Mesothelial cell of epicardium (in vitro differentiated cells): ENCODE data around the gene PLA2G4E. TPM values are rescaled to one million over a fixed set of nuclear protein-coding genes. Genes with fewer than 3 reads are reported as not detected.

Source experiments
- DNase-seq, 2 experiments: peaks; one replicate each; pipeline ENCODE4 v3.0.0; 2021; ENCODE audit warnings: low spot score in 2 of 2; ENCODE audit not compliant: unreplicated experiment in 2 of 2
- H3K27ac Mint-ChIP-seq: 2 replicates; pipeline ENCODE4 v1.8.0; 2021; ENCODE audit warnings: mixed read lengths
- H3K27me3 Mint-ChIP-seq: 2 replicates; pipeline ENCODE4 v1.8.0; 2021; ENCODE audit warnings: low read depth, mixed read lengths
- H3K36me3 Mint-ChIP-seq: 2 replicates; pipeline ENCODE4 v1.8.0; 2021; ENCODE audit warnings: mixed read lengths
- H3K4me1 Mint-ChIP-seq: 2 replicates; pipeline ENCODE4 v1.8.0; 2021; ENCODE audit warnings: mixed read lengths
- H3K4me3 Mint-ChIP-seq: 2 replicates; pipeline ENCODE4 v1.8.0; 2021; ENCODE audit warnings: mild to moderate bottlenecking, moderate library complexity, mixed read lengths
- H3K9me3 Mint-ChIP-seq: 2 replicates; pipeline ENCODE4 v1.8.0; 2021; ENCODE audit warnings: mixed read lengths
- total RNA-seq: library from RNA; stranded (reverse); gene quantifications from 3 replicates; pipeline ENCODE4 v1.2.1, GENCODE V29; 2021
- TF ChIP-seq, protein P1 (sequence below): fragments of 200-600 bp; sonication (generic); IDR thresholded peaks from one replicate; pipeline ENCODE4 v1.5.0; 2021; ENCODE audit warnings: antibody characterized with exemption; ENCODE audit not compliant: unreplicated experiment

PLA2G4E gene
- total RNA-seq, 1 donor from 2014 or later: not detected

DNA sequence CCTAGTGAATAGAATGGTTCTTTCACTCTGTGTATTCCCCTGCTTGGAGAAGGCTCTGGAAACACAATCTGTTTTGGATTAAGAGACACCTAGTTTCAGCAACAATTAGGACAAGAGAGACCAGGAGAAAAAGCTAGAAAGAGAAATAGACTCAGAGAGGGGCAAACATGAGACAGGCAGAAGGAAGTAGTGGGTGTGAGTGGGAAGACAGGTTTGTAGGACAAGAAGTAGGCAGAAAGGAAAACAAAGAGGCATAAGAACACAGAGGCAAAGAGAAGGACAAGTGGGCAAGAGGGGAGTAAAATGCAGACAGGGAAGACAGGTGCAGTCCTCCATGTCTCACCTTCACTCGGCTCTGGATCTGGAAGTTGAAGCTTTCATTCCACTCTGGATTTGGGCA, 13.5 kb downstream of the PLA2G4E start:
- H3K27me3 Mint-ChIP-seq: peaks cover 31% of the 10 kb centered on the region
- DNase-seq: no peak

DNA sequence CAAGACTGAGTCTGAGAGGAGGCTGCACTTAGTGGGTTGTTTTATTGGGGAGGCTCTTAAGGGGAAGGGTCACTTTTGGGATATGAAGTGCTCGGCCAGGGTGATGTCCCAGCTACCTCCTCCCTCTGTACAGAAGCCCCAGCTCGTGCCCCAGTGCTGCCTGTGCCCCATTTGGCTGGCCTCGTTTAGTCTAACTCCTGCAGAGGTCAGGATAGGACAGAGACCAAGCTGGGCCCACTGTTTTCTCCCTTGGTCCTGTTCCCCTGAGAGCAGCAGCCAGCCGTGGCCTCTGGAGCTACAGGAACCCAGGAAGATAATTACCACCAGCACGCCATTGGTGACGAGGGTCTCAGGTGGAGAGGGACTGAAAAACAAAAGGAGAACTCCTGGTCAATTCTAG, 18.5 kb downstream of the PLA2G4E start:
- TF ChIP-seq, protein P1, sequence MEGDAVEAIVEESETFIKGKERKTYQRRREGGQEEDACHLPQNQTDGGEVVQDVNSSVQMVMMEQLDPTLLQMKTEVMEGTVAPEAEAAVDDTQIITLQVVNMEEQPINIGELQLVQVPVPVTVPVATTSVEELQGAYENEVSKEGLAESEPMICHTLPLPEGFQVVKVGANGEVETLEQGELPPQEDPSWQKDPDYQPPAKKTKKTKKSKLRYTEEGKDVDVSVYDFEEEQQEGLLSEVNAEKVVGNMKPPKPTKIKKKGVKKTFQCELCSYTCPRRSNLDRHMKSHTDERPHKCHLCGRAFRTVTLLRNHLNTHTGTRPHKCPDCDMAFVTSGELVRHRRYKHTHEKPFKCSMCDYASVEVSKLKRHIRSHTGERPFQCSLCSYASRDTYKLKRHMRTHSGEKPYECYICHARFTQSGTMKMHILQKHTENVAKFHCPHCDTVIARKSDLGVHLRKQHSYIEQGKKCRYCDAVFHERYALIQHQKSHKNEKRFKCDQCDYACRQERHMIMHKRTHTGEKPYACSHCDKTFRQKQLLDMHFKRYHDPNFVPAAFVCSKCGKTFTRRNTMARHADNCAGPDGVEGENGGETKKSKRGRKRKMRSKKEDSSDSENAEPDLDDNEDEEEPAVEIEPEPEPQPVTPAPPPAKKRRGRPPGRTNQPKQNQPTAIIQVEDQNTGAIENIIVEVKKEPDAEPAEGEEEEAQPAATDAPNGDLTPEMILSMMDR: no peak
- Mint-ChIP-seq H3K27me3 (peaks cover 38% of the 10 kb centered on the region), H3K27ac (no peak overlapping the region), H3K9me3 (peaks cover 5% of the 10 kb centered on the region), H3K36me3 (no peaks in the 10 kb centered on the region), H3K4me1 (no peaks in the 10 kb centered on the region), H3K4me3 (no peak overlapping the region)
- no peak for DNase-seq

More for the DNA sequence above, 13.5 kb downstream of the PLA2G4E start:
- Mint-ChIP-seq H3K27ac (no peak overlapping the region), H3K4me1 (peaks cover 18% of the 10 kb centered on the region), H3K4me3 (no peak overlapping the region), H3K36me3 (no peaks in the 10 kb centered on the region), H3K9me3 (peaks cover 6% of the 10 kb centered on the region)
- TF ChIP-seq, protein P1: no peak

DNA sequence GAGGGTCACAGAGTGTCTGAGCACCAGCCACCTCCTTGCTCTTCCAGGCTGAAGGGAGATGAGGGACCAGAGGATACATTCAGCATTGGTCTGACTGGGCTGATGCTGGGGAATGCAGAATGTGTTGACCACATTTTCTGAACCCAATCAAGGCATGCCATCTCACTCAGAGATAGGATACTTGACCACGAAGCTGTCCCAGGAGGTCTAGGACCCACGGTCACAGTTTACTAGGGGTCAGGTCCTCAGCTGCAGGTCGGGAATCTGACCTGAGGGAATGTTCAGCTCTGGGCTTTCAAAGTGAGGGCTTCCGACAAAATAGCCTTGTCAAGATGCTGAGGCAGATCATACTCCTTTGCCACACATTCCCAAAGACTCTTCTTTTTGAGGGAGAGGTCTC, 19.6 kb downstream of the PLA2G4E start:
- TF ChIP-seq, protein P1: no peak
- Mint-ChIP-seq H3K27me3 (peaks cover 34% of the 10 kb centered on the region), H3K4me1 (no peaks in the 10 kb centered on the region), H3K4me3 (no peak overlapping the region), H3K9me3 (no peaks in the 10 kb centered on the region), H3K27ac (no peak overlapping the region), H3K36me3 (no peaks in the 10 kb centered on the region)
- DNase-seq: no peak

DNA sequence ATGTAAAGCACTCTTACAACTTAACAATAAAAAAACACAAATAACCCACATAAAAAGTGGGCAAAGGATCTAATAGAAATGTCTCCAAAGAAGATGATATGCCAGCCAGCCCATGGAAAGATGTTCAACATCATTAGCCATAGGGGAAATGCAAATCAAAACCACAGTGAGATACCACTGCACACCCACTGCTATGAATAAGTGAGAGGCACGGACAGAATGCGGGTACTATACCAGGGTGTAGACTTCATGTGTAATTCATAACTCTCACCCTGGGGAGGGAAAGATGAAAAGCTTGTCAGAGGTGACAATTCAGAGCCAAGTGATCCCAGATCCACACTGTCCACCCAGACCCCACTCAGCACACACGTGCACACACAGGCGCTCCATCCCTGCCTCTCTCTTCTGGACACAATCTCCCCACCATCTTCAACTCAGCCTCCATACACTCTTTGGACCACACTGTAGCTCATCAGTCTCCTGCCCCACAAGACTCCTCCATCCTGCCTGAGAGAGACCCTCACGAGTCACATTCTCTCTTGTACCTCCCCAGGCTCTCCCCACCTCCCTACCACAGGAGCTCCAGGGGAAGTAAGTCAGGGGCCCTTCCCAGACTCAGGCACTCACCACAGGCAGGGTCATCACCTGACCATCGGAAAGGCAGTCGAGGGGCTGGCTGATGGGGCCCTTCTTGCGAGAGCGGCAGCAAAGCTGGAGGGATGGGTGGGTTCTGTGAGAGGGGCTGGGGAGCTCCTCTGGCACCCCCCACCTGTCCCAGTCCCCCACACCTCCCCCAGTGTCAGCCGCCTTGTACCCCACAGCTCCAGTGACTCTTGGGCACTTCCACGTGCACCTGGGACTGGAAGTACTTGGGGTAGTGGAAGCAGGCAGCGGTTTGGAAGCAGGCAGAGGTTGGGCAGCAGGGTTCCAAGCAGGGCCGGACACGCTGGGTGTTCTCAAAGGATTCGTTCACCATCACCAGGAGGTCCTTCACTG, 21.3 kb downstream of the PLA2G4E start:
- no peaks in the 10 kb centered on the region for H3K4me1 Mint-ChIP-seq
- H3K4me3 Mint-ChIP-seq: no peak overlapping the region
- H3K36me3 Mint-ChIP-seq: no peaks in the 10 kb centered on the region
- H3K9me3 Mint-ChIP-seq: no peaks in the 10 kb centered on the region
- TF ChIP-seq, protein P1: no peak
- peaks cover 25% of the 10 kb centered on the region for H3K27me3 Mint-ChIP-seq
- no peak overlapping the region for H3K27ac Mint-ChIP-seq
- no peak for DNase-seq

DNA sequence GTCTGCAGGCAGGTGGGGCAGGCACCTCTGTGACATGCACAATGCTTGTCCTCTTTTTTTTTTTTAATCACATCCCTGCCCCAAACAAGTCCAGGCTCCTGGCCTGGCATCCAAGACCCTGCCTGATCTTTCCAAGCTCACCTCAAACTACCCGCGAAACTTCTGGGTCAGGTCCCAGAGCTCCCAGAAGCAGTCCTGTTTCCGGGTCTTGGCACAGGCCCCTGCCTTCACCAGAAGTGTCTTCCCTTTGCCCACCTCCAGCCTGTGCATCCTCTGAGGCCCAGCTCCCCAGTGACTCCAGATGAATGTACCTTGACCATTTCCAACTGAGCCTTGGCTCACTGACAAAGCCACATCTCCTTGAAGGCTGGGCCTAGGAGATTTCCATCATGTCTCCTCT, 23.0 kb downstream of the PLA2G4E start:
- TF ChIP-seq, protein P1: no peak
- Mint-ChIP-seq H3K4me3 (no peak overlapping the region), H3K36me3 (no peaks in the 10 kb centered on the region), H3K27ac (no peak overlapping the region), H3K9me3 (no peaks in the 10 kb centered on the region), H3K27me3 (peaks cover 20% of the 10 kb centered on the region), H3K4me1 (no peaks in the 10 kb centered on the region)
- no peak for DNase-seq
